DMS153 treated with DMSO at 0.1 percent for 48 hours (cell line): ENCODE results near the gene PTBP1.
A peak's percentile ranks its signal among the peaks of the same experiment; 100 is the strongest.

Experiments
- DNase-seq: peaks from one replicate; lab custom pipeline; 2025; ENCODE audit not compliant: unreplicated experiment; lab: John Stamatoyannopoulos, UW

PTBP1 gene

DNA sequence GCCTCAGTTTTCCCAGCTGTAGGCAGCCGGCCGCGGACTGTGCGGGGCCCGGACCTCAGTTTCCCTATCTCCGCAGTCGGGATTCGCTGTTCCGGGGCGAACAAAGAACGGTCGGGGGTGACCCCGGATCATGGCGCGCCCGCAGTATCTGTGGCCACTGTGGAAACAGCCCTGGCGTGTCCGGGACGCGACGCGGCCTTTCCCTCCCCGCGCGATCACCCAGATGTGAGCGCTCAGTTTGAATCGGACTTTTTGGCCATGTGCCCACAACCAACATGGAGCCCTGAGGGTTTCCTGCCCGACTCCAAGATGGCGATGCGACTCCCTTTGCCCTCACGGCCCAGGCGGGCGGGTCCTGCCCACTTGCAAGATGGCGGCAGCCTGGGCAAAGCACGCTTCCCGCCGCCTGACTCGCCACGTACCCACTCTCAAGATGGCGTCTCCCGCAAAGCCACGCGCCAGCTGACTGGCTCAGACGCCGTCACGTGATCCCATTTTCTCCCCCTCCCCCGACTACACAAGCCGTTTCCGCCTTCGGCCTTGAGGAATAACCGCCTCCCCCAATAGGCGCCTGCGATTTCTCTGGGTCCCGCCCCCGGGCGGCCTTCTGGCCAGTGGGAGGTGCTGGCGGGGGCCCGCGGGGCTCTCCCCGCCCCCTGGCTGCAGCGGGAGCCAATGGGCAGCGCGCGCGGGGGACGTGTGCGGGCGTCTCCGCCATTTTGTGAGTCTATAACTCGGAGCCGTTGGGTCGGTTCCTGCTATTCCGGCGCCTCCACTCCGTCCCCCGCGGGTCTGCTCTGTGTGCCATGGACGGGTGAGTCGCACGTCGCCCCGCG, at the start of gene PTBP1:
Gene PTBP1, plus strand, starts transcription at position 761 of the 836 bp plus-strand sequence. Its CDS starts 46 bp downstream, at position 807.
- DNase-seq: peak; percentile 89

DNA sequence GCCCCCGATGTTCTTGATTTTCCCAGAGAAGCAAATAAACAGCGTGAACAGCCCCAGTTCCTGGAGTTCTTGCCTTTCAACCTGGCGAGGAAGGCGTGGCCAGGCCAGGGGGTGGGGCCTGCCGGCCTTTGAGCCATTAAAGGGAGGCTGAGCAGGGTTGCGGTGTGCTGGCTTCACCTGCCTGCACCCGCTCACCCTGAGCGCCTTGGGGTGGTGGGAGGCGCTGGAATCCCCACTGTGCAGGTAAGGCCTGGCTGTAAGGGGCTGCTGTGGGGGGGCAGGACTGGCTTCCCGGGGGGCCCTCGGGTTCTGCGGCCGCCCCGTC, 49.0 kb upstream of the PTBP1 start:
- no peak for DNase-seq

DNA sequence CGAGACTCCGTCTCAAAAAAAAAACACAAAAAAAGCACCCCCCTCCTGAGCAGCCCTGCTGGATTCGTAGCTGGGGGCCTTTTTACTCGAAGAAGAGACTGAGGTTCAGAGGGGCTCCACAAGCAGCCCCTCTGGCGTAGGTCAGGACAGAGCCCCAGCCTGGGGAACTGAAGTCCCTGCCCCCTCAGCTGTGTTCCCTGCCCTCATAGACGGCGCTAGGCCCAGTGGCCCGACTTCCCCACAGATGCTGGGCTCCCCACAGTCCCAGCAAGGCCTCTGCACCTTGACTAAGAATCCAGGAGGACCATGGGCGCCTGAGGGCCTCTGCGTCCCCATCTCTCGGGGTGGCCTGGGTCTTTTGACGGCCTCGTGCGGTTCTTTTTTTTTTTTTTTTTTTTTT, 47.4 kb upstream of the PTBP1 start:
- DNase-seq: no peak

DNA sequence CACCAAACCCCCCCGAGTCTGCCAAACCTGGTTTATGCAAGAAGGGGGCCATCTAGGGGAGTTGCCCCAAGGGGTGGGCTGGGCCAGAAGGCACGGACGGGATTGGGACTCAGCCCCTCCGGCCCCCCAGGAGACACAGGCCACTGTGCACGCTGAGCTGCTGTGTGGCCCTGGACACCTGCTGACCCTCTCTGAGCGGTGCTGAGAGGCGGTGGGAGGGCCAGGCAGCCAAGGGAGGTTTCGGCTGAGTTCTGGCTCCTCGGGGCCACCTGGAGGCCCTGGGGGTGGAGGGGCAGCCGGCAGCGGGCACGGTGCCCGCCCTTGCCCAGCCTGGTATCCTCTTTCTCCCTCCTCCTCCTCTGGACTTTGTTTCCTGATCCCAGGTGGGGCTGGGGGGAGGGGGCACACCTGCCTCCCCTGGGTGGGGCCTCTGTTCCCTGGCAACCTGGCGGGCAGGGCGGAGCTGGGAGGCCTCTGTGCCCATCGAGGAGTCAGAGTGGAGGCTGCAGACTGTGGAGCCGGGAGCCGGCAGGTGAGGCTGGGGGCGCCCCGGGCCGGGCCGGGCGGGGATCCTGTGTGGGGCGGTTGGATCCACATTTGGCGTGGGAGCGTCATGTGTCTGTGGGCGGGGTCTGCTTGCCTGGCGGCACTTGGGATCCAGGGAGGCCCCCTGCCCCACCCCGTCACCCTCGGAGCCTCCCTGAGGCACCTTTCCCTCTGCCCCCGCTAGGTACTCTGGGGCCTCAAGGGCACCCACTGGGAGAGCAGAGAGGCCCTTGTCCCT, 46.4 kb upstream of the PTBP1 start, which contains the start of gene MISP:
Gene MISP, plus strand, starts transcription at position 473 of the 784 bp plus-strand sequence. CDS start 5,835 bp downstream, outside the sequence.
- DNase-seq: peak; percentile 14

DNA sequence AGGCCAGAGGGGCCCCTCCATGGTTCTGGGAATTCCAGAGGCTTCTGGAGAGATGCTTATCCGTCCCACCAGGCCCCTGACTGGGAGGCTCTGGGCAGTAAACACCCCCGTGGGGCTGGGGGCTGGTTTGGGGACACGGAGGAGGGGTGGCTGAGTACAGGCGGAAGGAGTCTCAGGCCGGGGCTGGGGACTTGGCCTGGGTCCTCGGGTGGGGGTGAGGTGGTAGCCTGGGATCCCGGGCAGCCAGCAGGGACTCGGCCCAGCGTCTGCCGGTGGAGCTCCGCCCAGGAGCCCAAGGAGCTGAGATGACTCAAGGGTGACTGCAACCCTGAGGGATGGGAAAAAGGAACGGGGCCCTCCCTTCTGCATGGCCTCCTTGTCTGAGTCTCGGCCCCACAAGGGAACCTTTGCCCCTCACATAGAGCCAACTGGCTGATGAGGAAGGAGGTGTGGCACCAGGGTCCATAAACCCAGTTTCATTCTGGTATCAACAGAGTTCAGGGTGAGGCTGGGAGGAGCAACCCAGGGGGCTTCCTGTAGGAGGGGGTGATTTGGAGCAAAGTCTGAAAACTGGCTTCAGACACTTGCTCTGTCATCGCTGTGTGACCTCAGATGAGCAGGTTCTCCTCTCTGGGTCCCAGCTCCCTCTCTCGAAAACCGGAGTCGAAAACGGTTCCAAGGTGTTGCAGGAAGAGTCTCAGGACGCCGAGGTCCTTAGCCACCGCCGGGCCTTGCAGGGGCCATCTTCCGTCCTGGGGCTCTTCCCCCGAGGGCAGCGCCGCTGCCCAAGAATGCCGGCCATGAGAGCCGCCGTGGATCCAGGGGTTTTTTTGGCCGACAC, 45.5 kb upstream of the PTBP1 start:
- no peak for DNase-seq

DNA sequence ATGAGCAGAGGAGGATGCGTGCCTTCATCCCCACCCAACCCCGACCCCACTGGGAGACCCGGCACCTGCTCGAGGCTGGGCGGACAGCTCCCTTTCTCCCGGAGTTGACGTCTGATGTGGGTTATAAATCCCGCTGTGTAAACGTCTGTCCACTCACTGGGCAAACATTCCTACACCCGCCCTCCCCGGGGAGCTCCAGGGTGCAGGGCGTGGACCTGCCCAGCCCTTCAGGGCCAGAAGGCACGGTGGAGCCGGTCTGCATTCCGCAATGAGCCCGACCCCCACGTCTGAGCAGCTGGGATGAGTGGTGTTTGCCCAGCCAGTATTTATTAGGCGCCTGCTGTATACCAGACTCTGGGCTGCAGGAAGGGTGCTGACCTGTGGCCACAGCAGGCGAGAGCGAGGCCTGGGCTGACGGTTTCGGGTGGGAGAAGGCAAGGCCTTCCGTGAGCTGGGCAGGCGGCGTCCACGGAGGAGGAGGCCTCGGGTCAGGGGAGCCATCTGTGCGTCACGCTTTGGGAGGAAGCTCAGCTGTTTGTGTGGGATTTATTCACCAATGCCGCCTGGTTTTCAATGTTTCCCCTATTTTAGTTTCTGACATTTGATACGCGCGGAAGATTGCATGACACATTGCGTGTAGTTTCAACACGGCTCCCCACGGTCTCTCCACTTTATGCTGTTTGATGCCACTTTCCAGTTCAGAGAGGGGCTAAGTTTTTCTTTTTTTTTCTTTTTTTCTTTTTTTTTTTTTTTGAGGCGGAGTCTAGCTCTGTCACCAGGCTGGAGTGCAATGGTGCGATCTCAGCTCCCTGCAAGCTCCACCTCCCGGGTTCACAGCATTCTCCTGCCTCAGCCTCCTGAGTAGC, 44.4 kb upstream of the PTBP1 start:
- DNase-seq: no peak

DNA sequence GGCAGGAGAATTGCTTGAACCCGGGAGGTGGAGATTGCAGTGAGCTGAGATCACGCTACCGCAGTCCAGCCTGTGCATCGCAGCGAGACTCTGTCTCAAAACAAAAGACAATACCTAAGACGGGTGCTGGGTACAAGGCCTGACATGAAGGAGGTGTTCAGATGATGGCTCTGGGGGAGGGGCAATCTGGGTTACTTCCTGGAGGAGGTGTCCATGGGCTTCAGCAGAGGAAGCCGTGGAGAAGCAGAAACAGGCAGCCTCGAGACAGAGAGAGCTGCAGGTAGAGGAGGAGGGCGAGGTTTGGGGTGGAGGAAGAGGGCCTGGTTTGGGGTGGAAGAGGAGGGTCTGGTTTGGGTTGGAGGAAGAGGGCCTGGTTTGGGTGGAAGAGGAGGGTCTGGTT, 42.7 kb upstream of the PTBP1 start:
- no peak for DNase-seq

DNA sequence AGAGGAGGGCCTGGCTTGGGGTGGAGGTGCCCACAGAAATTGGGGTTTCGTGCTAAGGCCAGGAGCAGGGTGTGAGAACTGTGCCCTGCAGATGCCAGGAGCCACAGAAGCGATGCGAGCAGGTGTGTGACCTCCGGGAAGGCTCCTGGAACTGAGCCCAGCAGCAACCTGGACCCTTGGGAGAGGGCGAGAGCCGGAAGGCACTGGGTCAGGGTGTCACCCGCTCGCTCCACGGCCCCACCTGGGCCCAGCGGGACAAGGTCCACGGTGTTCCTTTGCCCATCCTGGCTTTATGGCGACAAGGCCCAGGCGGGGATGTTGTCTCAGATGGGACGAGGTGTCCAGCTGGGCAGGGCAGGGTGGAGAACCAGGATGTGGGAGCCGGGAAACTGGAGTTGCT, 42.2 kb upstream of the PTBP1 start:
- DNase-seq: no peak

DNA sequence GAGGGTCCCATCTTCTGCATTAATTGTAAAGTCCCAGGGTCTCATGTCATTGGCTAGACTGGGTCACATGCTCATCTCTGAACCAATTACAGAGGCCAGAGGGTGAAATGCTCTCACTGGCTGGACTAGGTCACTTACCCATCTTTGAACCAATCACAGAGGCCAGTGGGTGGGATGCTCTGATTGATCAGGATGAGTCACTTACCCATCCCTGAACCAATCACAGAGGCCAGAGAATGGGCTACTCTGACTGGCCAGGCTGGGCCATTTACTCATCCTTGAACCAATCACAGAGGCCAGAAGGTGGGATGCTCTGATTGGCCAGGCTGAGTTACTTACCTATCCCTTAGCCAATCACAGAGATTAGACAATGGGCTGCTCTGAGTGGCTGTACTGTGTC, 41.0 kb upstream of the PTBP1 start:
- no peak for DNase-seq

DNA sequence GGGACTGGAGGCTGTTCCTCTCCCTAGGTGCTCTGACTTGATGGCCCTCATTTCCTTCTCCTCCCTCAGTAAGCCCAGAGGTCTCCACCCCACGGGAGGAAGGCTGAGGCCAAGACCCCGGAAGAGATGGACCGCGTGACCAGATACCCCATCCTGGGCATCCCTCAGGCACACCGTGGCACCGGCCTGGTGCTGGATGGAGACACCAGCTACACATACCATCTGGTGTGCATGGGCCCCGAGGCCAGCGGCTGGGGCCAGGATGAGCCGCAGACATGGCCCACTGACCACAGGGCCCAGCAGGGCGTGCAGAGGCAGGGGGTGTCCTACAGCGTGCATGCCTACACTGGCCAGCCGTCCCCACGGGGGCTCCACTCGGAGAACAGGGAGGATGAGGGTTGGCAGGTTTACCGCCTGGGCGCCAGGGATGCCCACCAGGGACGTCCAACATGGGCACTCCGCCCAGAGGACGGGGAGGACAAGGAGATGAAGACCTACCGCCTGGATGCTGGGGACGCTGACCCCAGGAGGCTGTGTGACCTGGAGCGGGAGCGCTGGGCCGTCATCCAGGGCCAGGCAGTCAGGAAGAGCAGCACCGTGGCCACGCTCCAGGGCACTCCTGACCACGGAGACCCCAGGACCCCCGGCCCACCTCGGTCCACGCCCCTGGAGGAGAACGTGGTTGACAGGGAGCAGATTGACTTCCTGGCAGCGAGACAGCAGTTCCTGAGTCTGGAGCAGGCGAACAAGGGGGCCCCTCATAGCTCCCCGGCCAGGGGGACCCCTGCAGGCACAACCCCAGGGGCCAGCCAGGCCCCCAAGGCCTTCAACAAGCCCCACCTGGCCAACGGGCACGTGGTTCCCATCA, 40.2 kb upstream of the PTBP1 start:
- no peak for DNase-seq

DNA sequence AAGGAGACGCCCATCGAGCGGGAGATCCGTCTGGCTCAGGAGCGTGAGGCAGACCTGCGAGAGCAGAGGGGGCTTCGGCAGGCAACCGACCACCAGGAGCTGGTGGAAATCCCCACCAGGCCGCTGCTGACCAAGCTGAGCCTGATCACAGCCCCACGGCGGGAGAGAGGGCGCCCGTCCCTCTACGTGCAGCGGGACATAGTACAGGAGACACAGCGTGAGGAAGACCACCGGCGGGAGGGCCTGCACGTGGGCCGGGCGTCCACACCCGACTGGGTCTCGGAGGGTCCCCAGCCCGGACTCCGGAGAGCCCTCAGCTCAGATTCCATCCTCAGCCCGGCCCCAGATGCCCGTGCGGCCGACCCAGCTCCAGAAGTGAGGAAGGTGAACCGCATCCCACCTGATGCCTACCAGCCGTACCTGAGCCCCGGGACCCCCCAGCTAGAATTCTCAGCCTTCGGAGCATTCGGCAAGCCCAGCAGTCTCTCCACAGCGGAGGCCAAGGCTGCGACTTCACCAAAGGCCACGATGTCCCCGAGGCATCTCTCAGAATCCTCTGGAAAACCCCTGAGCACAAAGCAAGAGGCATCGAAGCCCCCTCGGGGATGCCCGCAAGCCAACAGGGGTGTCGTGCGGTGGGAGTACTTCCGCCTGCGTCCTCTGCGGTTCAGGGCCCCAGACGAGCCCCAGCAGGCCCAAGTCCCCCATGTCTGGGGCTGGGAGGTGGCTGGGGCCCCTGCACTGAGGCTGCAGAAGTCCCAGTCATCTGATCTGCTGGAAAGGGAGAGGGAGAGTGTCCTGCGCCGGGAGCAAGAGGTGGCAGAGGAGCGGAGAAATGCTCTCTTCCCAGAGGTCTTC, 39.2 kb upstream of the PTBP1 start:
- no peak for DNase-seq

DNA sequence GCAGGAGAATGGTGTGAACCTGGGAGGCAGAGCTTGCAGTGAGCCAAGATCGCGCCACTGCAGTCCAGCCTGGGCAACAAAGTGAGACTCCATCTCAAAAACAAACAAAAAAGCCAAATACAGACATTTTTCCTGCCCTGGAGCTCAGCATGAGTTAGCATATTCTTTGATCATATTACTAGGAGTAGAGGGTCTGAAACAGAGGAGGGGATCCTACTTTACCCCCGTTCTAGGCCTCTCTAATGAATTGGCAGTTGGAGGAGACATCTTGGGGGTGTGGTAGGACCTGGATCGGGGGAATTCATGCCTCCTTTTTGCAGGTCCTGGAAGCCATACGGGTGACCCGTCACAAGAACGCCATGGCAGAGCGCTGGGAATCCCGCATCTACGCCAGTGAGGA, 34.1 kb upstream of the PTBP1 start:
- no peak for DNase-seq

DNA sequence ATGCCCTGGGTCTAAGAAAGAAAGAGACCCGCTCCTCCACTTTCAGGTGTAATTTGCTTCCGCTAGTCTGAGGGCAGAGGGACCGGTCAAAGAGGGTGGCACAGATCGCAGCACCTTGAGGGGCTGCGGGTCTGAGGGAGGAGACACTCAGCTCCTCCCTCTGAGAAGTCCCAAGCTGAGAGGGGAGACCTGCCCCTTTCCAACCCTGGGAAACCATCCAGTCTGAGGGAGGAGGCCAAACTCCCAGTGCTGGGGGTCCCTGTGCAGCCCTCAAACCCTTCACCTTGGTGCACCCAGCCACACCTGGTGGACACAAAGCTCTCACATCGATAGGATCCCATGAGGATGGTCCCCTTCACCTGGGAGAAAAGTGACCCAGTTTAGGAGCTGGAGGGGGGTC, 33.4 kb upstream of the PTBP1 start:
- no peak for DNase-seq

DNA sequence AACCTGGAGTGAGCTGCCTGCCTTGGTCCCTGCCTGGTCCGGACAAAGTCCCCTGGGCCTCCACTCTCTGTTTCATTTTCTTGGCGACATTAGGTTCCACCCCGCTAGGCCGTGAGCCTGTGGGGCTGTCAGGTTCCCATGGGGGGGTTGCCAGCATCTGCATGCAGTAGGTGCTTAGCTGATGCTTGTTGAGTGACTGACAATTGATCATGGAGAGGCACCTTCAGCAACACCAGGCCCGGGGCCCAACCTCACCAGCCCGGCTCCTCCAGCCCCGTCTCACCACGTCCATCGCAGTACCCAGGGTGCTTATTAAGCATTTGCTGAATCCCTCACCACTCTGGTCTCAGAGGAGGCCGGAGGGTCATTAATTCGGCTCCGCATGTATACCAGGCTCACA, 33.0 kb upstream of the PTBP1 start:
- DNase-seq: no peak

DNA sequence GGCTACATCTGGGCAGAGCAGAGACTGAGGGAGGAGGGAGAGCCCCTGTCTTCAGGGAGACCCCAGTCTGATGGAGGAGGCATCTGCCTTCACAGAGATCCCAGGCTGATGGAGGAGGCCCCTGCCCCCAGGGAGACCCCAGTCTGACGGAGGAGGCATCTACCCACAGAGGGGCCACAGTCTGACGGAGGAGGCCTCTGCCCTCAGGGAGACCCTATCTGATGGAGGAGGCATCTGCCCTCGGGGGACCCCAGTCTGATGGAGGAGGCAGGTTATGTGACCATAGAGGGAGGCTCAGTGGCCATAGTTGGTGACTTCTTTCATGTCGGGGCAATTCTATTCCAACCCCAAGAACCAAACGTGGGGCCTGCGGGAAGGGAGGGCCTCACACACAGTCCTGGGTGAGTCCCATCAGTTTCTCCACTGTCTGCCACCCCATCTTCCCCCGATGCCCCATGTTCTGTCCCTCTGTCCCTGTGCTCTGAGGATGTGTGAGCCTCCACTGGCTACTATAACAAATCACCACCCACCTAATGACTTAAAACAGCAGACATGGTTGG, 32.0 kb upstream of the PTBP1 start:
- DNase-seq: no peak

DNA sequence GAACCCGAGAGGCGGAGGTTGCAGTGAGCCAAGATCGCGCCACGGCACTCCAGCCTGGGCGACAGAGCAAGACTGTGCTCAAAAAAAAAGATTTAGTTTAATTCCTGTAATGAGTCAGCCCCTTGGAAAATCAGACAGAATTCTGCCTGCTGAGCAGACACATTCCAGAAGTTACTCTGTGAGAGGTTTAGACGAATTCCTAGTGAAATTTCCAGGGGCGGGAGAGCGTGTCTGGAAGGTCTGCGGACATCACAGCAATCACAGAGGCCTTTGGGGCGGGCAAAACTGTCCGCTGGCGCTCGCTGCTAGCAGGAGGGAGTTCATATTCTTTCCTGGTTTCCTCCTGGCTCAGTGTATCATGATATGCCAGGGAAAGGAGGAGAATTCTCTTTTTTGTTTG, 28.8 kb upstream of the PTBP1 start:
- DNase-seq: no peak

DNA sequence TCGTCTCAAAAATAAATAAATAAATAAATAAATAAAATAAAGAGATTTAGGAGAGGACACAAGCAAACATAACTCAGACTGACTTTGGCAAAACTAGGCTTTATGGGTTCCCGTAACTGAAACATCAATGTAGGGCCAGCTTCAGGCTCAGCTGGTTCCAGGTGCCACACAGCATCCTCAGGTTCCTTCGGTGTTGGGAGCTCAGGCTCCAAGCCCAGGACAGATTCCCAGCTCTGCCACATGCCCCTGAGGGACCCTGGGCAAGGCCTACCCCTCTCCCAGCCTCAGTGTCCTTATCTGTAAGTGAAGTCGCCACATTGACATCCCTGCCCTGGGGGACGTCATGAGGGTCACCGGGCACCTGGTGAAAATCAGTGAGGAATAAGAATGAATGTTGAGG, 27.6 kb upstream of the PTBP1 start:
- DNase-seq: no peak

DNA sequence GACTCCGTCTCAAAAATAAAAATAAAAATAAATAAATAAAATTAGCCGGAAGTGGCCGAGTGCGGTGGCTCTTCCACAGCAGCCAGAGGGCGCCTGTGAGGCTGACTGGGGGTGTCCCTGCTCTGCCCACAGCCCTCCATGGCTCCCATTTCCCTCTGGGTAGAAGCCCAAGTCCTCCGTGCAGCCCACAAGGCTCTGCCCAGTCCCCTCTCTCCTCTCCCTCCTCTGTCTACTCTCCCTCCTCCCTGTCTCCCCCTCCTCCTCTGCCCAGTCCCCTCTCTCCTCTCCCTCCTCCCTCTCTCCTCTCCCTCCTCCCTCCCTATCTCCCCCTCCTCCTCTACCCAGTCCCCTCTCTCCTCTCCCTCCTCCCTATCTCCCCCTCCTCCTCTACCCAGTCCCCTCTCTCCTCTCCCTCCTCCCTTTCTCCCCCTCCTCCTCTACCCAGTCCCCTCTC, 25.9 kb upstream of the PTBP1 start:
- DNase-seq: no peak
